Stimulated activated CD8-positive, alpha-beta memory T cell treated with anti-CD3 and anti-CD28 coated beads, Interleukin-2, amount 100 ng/mL, for 1 hour (primary cell): ENCODE results near the gene MYO7A.

Source experiments
- DNase-seq, 2 donors: peaks; one replicate each; pipeline ENCODE4 v3.0.0-alpha.2; 2020; ENCODE audit warnings: low read depth in 2 of 2

The MYO7A gene

DNA sequence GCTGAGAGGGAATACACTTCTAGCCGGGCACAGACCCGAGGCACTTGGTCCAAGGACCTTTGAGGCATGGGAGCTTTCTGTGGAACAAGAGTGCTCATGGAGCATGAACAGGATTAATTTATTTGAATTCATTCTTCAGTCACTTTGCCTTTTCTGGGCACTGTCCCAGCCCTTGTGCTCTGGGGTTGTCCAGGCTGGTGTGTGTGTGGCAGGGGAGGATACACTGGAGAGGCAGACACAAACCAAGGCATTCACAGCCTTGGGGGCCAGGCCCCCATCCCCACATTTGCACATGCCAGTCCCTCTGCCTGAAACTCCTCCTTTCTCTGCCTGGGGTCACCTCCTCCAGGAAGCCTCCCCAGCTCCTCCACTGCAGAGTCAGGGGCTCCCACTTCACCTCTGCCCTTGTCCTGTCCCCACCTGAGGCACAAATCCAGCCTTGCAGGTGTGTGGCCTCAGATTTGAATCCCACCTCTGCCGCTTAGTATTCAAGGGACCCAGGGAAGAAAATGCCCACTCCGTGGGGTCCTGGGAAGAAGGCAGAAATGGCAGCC lies 55.5 kb downstream of the MYO7A start:
- no peak for DNase-seq

DNA sequence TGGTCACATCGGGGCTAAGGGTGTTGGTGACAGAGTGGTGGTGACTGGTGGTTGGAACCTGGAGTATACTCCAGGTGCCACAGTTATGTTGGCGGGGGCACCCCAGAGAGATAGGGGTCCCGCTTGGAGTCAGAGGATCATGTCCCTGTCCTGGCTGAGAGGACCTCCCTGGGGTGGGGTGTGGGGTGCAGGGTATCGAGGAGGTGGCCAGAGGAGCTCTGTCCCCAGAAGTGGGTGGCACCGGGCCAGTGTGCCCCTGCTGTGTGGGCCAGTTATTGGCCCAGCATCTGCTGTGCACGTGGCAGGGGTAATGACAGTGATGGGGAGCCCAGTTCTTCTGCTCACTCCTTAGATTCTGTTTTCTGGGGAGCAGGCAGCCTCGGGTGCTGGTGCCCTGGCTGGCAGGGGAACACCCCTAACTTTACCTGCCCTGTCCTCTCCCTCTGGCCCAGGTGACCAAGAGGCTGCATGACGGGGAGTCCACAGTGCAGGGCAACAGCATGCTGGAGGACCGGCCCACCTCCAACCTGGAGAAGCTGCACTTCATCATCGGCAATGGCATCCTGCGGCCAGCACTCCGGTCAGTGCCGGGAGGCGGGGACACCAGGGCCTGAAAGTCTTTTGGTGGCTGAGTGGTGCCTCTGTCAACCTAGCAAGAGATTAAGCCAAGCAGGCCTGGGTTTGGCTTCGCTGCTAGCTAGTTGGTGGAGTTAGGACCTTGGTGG lies 56.3 kb downstream of the MYO7A start:
- no peak for DNase-seq

DNA sequence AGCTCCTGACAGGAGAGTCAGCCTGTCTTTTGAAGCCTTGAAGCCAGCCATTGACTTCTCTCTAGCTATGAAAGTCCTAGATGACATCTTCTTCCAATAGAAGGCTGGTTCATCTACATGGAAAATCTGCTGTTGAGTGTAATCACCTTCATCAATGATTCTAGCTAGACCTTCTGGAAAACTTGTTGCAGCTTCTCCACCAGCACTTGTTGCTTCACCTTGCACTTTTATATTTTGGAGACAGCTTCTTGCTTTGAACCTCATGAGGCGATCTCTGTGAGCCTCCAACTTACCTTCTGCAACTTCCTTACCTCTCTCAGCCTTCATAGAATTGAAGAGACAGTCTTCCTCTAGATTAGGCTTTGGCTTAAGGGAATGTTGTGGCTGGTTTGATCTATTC lies 58.3 kb downstream of the MYO7A start:
- no peak for DNase-seq

DNA sequence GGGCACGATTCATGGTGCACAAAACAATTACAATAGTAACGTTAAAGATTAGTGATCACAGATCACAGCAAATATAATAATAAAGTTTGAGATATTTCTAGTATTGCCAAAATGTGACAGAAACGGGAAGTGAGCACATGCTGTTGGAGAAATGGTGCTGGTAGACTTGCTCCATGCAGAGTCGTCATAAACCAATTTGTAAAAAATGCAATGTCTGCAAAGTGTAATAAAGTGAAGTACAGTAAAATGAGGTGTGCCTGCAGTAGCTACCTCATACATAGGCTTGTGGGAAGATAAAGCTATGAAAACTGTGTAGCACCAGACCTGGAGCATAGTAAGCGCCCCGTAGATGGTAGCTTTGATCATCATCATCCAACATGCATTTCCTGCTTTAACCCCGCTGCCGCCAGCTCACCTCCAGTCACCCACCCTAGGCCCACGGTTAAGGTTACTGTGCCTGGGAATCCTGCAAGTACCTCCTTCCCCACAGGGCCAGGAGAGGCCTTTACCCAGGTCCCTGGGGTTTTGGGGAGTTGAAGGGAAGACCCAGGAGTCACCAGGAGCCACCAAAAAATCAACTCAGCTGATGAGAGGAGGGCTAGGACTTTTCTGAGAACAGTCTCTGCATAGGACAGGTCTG lies 59.2 kb downstream of the MYO7A start:
- DNase-seq = no peak

DNA sequence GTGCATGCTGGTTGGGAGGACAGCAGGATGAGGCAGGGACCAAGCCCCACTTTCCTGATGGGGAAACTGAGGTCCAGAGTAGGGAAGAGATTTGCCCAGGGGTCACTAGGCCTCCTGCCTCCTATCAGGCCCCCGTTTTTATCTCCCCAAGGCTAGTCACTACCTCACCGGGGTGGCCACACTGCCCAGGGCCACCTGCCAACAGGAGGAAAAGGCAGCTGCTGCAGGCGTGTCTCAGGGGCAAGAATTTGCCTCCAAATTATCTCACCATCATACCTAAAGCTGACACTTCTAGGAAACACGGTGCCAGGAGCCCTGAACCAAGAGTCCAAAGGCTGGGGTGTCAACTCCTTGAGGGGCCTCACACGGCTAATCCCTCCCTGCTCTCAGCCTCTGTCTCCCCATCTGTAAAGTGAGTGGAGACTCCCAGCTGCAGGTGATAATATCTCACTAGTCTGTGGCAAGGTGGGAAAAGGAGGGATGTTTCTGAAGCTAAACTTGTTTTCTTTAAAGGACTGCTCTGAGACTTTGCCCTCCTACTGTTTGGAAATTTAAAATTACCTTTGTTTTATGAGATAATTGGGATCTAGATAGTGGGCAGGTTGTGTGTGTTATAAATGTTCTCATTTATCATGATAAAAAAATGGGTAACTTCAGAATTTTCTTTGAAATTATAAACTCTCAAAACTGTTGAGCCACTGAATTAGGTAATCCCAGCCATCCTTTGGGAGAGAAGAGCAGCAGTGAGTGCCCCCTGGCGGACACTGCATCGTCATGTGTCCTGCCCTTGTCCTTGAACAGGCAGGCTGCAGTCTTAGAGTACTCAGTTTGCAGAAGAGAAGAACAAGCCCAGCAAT lies 60.0 kb downstream of the MYO7A start:
- DNase-seq = peak; percentile 35 to 44

DNA sequence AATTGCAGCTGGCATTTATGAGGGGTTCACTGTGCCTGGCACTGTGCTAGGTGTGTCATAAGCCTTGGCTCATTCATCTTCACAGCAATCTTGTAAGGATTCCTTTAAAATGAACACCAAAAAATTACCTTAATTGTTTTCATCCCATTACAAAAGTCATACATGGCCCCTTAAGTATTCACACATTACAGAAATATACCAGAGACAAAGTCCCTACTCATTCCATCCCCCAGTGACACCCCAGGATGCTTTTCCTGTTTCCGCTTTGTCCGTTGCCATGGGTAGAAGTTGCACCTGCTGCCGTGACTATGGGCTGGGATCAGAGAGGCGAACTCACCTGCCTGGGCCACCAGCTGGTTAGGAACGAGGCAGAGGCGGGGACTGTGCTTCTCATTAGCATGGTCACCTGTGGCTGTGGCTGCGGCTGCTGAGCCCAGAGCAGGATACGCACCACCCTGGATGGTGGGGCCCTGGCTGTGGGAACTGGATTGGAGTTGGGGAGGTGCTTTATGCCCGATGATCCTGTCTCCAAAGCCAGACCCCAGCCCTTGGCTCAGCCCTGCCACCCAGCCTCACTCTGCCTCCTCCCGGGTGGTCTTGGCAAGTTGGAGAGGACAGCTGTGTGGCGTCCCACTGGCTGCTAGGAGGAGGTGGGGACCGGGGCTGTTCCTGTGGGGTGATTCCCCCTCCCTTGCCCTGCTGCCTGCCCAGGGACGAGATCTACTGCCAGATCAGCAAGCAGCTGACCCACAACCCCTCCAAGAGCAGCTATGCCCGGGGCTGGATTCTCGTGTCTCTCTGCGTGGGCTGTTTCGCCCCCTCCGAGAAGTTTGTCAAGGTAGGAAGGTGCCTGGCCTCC lies 60.8 kb downstream of the MYO7A start:
- no peak for DNase-seq

DNA sequence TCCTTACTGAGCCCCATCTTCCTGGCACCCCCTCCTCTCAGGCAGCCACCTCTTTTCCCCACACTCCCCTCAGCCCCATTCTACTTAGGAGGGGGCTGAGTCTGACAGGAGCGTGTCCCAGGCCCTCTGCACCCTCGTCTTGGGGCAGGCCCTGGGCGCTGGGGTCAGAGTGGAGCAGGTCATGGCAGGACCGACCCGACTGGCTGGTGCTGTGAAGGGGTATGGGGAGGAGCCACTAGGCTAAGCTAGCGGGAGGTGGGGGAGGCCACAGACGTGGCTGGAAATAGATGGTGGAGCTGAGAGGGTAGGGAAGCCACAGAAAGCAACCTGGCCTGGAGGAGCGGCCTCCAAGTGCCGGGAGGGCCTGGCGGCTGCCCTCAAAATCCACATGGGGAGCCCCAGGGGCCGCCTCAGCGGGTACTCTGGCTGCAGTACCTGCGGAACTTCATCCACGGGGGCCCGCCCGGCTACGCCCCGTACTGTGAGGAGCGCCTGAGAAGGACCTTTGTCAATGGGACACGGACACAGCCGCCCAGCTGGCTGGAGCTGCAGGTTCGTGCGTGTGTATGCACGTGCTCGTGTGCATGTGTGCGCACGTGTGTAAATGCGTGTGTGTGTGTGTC lies 61.7 kb downstream of the MYO7A start:
- DNase-seq = no peak

DNA sequence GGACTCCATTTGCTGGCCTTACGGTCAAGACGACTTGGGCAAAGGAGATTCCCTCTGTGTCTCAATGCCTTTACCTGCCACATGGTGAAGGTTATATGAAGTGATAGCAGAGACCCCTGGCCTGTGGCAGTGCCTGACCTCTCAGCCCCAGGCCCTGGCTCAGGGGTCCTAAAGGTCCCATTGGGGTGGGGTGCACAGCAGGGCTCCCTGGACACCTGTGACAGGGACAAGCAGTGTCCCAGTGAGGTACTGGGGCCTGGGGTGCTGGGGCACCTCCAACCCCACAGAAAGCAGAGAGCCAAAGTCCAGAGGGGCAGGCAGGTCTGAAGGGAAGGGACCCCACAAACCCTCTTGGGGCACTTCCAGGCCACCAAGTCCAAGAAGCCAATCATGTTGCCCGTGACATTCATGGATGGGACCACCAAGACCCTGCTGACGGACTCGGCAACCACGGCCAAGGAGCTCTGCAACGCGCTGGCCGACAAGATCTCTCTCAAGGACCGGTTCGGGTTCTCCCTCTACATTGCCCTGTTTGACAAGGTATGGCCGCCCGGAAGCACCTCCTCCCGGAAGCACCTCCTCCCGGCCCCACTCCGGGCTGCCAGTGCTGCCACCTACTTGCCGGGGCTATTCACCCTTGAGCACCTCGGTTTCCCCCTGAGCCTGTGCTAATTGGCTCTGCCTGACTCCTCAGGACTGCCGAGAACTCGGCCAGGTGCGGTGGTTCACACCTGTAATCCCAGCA lies 62.5 kb downstream of the MYO7A start:
- no peak for DNase-seq

DNA sequence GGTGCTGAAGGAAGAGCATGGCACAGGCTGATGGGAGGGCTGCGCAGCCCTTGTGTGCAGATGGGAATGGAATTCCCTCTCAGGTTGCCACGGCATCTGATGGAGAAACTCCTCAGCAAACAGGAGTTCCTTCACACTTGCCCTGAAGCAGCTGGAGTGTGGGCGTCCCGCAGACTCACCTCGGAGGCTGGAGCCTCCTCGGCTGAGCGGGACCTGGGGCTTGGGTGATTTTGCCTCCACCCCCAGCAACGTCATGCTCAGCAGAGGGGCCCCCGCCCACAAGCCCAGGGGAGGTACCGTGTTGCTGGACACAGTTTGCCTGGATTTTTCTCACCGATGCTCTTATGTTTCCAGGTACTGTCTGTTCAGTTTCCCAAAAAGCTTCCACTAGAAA lies 63.4 kb downstream of the MYO7A start:
- DNase-seq = no peak

DNA sequence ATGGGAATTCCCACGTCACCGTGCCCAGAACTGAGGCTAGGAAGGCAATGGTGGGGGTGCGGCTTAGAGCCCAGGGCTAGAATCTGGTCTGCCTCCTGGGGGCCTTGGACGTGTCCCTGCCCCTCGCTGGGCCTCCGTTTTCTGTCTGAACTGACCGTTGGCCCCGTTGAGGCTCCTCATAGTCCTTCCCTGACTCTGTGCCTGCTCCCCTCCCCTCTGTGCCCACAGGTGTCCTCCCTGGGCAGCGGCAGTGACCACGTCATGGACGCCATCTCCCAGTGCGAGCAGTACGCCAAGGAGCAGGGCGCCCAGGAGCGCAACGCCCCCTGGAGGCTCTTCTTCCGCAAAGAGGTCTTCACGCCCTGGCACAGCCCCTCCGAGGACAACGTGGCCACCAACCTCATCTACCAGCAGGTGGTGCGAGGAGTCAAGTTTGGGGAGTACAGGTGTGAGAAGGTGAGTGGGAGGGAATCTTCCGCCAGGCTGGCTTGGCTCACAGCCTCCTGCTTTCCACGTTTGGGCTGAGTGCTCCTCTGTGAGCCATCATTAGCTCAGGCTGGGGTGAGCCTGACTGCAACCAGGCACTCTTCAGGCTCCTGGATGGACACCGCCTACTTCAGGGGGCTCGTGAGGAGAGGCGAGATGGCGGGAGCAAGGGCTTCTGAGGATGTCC lies 63.9 kb downstream of the MYO7A start:
- no peak for DNase-seq

DNA sequence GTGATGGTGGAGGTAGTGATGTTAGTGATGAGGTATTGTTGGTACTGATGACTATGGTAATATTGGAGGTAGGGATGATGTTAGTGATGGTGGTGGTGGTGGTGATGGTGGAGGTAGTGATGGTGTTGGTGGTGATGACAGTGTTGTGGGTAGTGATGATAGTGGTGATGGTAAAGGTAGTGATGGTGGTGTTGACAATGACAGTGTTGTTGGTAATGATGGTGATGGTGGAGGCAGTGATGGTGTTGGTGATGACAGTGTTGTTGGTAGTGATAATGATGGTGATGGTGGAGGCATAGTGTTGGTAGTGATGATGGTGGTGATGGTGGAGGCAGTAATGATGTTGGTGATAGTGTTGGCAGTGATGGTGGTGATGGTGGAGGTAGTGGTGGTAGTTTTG lies 65.1 kb downstream of the MYO7A start:
- no peak for DNase-seq

DNA sequence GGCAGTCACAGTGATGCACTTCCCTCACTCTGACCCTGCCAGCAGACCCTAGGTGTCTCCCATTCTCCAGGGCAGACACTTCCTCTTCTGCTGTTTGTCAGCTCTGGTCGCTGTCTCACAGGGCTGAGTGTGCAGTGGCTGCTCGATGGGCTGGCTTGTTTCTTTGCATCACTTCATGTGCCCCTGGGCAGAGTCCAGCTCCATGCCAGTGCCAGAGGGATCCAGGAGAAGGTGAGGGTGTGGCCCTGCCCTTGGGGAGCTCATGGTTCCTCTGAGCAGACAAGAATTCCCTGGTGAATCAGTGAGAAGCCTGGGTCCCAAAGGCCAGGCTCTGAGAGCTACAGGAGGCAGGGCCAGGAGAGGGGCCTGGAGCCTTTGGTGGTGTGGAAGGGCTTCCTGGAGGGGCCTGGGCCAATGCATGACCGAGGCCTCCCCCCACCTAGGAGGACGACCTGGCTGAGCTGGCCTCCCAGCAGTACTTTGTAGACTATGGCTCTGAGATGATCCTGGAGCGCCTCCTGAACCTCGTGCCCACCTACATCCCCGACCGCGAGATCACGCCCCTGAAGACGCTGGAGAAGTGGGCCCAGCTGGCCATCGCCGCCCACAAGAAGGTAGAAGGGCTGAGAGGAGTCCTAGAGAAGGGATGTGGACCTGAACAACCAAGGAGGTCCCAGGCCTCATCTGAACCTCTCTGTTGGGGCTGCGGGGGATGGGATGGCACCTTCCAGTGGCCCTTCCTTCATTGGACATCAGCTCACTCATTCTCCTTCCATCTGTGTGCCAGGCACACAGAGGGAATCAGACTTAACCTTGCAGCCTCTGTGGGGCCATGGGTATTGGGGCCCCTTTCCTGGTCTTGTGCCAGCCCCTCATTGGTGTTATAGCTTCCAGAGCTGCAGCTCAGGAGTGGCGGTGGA lies 66.1 kb downstream of the MYO7A start:
- no peak for DNase-seq

DNA sequence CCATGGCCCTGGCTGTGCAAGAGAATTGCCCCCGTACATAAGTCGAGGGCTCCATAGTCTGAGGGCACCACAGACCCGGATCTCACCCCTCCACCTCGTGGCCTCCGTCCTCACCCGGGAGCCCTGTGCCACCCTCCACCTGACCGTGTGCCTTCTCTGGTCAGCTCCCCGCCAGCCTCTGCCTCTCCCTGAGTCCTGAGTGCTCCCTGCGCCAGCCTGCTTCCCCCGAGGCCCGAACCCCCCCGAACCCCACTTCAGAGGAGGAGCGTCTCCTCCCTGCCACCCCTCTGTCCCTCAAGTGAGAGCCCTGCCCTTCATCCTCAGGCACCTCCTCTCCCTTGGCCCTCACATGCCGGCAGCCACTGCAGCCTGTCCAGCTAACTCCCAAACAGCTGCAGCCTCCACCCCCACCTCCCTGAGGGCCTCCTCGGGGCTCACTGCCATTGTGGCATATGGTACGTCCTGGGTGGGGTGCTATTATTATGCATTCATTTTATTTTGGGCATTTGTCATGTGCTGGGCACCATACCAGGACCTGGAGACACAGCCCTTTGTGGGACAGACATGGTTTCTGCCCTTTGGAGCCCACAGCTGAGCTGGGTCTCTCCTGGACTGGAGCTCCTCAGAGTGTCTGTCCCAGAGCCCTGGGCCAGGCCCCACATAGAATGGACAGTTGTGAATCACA lies 67.2 kb downstream of the MYO7A start:
- no peak for DNase-seq

DNA sequence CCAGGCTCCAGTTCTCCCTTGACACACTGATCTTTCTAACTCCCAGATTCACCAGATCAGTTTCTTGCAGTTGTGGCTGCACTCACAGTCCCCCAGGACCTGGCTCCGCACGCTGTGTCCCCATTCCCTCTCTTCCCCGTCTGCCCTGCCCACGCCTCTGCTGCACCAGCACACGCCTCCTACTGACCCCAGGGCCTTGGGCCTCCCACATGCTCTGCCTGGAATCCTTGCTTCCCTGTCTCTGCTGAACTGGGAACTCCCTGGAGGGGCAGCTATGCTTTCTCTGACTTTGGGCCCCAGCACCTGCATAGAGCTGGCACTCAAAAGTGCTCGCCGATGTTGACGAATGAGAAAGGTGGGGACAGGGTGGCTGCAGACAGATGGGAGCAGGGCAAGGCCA lies 68.9 kb downstream of the MYO7A start:
- no peak for DNase-seq

DNA sequence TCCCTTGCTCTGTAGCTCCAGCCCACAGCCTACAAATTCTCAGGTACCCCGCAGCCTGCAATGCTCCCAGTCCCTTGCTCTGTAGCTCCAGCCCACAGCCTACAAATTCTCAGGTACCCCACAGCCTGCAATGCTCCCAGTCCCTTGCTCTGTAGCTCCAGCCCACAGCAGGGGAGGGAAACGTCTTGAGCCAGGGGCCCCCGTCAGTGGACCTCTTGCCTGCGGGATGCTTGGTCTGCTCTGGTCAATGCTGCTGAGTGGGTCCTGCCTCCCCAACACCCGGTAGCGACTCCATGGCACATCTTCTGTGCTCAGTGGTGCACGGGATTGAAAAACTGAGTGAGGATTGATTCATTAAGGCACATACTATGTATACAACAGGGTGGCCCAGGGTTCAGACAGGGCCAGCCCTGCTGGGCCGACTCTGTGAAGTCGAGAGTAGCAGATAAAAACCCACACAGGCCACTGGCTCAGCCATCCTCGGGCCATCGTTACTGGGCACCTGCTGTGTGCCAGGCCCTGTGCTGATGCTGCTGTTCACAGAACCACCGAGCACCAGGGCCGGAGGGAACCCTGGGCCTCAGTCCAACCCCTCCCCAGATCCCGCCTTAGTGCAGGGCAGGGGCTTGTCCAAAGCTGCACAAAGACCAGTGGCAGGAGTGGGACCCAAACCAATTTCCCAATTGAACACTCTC lies 69.7 kb downstream of the MYO7A start:
- DNase-seq = no peak

DNA sequence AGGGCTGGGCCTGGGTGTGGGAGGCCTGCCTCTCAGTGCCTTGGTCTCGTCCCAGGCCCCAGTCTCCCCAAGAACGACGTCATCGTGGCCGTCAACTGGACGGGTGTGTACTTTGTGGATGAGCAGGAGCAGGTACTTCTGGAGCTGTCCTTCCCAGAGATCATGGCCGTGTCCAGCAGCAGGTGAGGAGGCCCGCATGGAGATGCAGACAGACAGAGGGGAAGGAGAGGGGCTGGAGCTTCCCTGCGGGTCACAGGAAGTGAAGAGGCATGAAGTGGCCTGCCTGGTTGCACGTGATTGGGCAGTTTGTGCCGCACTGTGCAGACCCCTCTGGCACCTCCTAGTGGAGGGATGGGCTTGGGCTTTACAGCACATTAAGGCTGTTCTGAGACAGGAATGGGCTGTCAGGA lies 70.4 kb downstream of the MYO7A start:
- no peak for DNase-seq

DNA sequence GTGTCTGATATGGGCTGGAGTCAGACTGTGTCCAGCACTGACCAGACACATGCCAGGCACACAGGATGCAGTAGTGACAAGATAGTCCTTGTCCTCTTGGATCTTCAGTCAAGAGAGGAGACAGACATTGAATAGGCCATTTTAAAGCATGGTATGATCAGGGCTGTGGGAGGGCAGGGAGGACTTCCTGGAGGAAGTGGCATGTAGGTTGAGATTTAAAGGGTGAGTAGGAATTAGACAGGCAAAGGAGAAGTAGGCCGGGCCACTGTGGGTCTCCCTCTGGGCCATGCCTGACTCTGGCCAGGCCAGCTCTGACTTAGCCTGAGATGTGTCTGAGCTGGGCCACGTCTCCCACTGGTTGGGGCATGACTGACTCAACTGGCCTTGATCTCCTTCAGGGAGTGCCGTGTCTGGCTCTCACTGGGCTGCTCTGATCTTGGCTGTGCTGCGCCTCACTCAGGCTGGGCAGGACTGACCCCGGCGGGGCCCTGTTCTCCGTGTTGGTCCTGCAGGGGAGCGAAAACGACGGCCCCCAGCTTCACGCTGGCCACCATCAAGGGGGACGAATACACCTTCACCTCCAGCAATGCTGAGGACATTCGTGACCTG lies 71.2 kb downstream of the MYO7A start:
- no peak for DNase-seq
